Stimulated activated CD4-positive, alpha-beta T cell treated with anti-CD3 and anti-CD28 coated beads, Interleukin-4, amount 100 ng/mL, for 1 hour (primary cell): ENCODE data around the gene MYT1.

ENCODE experiments used
- DNase-seq: peaks from one replicate; pipeline ENCODE4 v3.0.0-alpha.2; 2020

The MYT1 gene

DNA sequence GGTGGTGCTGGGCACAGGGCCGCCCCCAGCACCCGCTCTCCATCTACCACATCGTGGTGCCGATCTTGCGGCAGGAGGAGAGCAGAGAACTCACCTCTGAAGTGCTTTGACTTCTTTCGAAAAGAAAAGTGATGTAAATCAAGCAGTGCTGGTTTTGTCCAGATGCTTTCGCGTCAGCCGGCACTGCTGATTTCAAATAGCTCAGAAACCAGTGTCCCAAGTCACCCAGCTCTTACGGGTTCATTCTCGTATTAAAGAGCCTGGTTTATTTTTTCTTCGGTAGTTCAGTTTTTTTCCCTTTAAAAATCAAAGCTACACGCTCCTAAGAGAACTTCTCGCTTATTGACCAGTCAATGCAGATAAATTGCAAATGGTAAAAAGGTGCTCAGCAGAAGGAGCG, 32.1 kb downstream of the MYT1 start:
- no peak for DNase-seq

DNA sequence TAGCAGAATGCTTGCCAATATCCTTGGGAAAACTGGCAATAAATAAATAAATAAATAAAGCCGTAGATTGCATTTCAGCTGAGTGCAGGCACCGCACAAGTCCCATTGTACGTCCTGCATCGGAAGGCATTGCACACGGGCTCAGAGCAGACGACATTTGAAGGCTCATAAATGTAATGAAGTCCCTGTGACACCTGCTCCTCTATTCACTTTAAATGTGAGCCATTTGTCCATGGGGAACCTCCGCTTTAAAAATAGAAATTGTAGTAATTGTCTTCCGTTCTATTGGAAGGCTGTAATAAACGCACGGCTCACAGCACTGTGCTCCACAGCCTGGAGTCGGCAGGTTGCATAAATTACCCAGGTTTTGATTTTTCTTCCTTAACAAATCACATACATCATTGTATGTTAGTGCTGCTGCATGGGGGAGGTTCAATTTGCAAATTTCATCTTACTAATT, 32.6 kb downstream of the MYT1 start:
- no peak for DNase-seq

DNA sequence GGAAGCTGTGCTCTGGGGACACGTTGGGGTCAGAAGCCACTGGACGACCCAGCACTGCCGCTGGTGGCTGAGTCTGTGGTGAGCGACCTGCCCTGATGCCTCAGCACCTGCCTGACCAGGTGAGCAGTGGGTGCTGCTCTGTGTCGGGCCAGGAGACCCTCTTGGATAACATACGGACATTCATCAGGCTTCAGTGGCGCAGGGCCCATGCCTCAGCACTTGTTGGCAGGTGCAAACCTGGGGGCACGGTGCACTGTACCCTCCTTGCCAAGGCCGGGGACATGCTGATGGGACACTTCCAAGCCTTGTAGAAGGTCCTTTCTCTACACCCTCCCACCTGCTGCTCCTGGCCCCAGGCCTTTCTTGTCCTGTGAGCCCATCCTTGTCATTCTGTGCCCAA, 34.1 kb downstream of the MYT1 start:
- DNase-seq, result no peak

DNA sequence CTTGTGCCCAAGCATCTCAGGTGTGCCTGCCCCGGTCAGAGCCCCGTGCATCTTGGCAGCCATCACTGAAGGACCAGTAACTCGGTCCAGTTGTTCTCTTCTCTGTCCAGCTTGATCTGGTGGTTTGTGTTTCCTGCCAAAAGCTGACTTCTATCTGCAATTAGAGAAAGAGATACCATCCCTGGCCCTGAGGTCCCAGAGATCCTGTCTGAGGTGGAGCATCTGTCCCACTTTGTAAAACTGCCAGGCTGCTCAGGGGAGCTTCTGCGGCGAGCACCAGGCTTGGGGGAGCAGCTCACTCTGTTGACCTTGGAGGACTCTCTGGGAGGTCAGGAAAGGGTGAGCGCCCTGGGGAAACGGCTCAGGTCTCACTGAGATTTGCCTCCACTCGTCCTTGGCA, 35.1 kb downstream of the MYT1 start:
- DNase-seq, result no peak

DNA sequence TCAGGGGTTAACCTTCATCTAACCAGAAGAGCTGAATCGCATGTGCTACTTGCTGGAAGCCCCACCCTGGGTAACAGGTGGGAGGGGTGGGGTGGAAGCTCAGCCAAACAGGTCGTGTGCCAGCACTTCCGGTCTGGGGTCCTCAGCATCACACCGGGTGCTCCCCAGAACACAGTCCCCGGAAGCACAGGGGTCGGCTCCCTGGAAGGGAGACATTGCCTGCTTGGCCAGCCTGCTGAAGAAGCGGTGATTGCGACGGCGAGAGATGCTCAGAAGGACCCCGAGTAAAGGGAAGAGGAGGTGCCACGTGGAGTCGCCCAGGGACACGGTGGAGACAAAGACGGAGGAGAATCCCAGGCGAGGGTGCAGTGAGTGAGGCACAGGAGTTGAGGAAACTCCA, 36.5 kb downstream of the MYT1 start:
- no peak for DNase-seq

DNA sequence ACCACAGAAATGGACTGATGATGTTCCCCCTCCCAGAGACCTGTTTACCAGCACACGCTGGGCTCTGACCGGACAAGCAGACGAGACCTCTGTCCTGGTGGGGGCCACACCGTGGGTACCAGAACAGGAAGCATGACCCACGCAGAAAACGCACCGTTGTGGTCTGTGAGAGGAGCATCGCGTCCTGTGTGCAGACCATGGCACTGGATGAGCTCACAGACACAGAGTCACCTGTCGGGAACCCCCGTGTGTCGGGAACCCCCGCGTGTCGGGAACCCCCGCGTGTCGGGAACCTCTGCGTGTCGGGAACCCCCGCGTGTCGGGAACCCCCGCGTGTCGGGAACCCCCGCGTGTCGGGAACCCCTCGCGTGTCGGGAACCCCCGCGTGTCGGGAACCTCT, 37.4 kb downstream of the MYT1 start:
- no peak for DNase-seq

DNA sequence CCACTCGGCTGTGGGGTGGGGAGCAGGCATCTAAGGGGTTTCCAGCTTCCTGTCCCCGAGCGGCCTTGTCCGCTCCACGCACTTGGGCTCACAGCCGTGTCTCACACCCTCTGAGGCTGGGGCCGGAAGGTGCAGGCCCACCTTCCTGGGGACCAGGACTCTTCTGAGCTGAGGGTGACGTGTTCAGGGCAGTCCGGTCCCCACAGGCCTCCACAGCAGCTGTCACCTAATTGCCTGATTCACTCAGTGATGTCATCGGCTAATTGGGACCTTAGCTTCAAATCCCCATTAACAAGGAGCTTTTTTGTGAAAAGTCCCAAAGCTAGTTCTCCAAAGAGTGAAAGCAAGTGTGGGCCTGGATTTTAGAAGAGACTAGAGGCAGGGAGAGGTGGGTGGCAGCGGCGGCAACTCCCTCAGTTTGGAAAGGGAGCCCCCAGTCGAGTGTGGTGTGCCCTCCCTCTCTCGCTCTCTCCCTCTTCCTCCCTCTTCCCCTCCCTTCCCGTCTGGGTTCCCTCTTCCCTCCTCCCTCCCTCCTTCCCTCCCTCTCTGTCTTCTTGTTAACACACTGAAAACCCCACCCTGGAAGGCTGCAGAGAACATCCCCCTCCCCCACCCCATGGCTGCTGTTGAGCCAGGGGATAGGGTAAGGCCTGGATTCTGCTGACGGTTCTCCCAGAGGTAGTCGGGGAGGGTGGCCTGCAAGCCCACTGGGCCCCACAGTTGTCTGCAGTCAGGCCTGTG, 39.0 kb downstream of the MYT1 start:
- DNase-seq, result no peak

DNA sequence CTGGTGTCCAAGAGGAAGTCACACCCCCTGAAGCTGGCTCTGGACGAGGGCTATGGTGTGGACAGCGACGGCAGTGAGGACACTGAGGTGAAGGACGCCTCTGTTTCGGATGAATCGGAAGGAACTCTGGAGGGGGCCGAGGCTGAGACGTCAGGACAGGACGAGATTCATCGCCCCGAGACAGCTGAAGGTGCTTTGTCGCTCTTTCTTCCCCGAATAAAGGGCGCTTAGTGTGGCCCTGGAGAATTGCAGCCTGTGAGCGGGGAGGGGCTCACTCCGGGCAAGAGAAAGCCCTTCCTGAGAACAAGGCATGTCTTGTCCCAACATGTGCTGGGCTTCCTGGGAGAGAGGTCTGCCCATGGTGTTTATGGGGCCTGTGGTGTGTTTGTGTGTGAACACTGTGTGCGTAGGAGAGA, 41.4 kb downstream of the MYT1 start:
- DNase-seq, result no peak

DNA sequence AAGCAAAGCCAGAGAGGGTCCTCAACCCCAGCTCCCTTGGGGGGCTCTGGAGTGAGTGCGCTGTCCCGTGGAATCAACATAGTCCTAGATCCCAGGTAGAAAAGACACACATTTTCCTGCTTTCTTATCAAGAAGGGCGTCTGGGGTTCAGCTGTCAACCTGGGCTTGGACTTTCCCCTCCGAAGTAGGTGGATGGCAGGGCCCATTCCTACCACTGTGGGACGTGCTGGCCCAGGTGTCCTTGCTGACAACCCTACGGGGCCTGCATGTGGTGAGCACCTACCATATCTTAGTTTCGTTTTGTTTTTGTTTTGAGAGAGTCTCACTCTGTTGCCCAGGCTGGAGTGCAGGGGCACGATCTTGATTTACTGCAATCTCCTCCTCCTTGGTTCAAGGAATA, 42.4 kb downstream of the MYT1 start:
- no peak for DNase-seq

DNA sequence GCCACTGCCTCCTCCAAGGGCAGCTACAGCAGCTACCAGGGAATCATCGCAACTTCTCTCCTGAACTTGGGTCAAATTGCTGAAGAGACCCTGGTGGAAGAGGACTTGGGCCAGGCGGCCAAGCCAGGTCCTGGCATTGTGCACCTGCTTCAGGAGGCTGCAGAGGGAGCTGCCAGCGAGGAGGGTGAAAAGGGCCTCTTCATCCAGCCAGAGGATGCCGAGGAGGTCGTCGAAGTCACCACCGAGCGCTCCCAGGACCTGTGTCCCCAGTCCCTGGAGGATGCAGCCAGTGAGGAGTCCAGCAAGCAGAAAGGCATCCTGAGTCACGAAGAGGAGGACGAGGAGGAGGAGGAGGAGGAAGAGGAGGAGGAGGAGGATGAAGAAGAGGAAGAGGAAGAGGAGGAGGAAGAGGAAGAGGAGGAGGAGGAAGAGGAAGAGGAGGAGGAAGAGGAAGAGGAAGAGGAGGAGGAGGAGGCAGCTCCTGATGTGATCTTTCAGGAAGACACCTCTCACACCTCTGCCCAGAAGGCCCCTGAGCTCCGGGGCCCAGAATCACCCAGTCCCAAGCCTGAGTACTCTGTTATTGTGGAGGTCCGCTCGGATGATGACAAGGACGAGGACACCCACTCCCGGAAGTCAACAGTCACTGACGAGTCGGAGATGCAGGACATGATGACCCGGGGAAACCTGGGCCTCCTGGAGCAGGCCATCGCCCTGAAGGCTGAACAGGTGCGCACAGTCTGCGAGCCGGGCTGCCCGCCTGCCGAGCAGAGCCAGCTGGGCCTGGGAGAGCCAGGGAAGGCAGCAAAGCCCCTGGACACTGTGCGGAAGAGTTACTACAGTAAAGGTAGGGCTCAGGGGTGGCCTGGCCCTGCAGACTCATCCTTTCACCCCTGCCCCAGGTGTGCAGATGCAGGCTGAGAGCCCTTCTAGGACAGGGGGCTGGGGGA, 43.7 kb downstream of the MYT1 start:
- no peak for DNase-seq

DNA sequence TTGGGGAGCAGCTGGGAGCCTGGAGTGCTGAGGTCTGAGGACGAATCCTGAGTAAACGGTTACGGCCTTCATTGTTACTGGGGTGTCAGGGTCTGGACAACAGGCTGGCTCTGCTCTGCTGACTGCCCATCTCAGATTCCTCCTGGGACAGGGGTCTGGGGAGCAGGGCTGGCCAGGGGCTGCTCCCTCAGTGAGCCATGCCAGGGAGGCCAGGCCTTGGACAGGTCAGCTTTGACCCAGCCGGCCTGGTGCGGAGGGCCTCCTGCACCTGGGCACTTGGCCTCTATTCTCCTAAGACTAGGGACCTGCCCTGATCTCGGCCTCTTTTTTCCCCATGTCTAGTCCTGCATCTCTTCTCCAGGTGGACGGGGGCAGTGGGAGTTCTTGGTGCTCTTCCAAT, 44.9 kb downstream of the MYT1 start:
- no peak for DNase-seq

DNA sequence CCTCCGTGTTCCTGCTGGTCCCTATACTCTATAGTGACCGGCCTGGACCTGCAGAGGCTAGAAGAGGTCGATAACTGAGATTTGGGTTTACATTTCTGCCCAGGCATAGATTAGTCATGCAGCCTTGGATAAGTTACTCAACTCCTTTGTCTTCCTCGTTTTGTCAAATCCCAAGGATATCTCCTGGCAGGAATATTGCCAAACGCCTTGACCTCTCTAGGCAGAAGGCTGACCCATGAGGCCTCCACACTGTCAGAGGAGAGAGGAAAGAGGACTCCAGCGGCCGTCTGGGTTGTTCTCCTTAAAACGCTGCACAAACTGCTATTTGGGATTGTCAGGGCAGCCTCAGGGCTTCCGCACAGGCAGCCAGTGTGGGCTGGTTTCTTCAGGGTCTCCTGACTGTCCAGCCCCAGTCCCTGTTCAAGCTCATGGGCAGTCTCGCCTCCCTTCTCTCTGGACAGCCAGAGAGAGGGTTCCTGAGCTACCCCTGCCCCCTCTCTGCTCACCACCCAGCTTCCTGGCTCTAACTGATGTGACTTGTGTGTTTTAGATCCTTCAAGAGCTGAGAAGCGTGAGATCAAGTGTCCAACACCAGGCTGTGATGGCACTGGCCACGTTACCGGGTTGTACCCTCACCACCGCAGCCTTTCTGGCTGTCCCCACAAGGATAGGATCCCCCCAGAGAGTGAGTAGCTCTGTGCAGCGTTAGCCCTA, 46.6 kb downstream of the MYT1 start:
- no peak for DNase-seq

DNA sequence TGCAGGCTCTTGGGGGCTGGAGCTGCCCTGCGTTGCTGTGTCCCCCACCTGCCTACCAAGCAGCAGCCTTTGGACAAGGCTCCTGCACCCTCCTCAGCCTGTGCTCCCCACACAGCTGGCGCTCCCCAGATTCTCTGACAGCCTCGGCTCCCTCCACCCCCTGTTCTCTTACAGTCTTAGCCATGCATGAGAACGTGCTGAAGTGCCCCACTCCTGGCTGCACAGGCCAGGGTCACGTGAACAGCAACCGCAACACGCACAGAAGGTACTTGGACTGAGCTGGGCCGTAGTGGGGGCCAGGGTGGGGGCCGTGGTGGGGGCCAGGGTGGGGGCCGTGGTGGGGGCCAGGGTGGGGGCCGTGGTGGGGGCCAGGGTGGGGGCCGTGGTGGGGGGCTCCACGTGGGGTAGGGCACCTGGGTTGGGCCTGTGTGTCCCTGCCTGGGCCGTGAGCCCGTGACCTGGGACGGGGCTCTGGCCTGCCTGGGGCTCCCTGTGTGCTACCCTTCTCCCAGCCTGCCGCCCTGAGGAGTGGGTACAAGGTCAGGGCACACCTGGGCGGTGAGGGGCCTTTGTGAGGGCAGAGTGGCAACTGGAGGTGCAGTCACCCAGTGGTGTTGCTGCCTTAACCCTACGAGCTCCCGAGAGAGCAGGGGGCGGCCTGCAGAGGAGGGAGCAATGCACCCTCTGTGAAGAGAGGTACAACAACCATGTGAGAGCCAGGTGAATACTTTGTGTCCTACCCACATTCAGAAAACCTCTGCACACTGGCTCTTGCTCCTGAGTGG, 47.8 kb downstream of the MYT1 start:
- no peak for DNase-seq

DNA sequence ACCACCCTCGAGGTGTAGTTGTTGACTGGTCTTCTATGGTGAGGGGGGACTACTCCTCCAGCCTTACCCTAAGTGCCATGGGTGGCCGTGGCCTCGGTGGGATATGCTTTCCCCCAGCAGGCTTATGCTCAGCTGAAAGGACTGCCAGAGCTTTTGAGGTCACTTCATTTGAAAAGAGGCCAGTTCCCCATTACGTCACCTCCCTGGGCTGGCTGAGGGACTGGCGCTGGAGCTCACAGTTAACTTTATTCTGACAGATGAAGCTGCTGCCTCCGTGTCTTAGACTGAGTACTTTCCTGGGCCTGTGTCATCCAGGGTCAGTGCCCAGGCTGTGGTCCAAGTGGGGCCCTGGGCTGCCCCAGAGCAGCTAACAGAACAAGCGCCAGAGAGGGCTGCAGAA, 48.5 kb downstream of the MYT1 start:
- DNase-seq, result no peak

DNA sequence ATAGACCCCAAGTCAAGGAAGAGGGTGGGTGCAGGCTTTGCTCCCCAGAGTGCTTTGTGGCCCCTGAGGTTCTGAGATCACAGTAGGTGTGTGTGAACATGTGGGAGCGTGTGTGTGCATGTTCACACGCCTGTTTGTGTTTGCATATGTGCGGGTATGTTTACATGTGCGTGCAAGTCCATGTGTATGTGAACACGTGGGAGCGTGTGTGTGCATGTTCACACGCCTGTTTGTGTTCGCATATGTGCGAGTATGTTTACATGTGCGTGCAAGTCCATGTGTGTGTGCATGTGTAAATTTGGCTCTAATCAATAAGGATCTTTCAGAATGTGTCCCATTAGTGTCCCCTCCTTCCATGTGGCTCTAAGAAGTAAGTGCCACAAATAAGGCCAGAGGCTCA, 49.9 kb downstream of the MYT1 start:
- no peak for DNase-seq

DNA sequence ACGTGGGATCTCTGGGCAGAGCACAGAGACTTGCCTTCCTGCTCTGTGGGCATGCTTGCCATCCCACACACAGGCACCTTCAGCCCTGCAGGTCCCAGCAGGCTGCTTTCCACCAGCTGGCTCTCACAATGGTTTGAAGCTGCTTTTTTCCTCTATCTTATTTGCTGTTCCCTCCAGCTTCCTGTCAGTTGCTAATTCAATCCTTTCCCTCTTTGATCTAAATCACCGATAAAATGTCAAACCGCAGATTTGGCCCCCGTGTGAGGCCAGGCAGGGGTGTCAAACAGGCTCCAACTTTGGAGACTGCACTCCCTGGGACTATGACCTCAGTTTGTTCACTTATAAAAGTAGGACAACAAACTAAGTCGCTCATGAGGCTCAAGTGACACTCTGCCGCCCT, 50.7 kb downstream of the MYT1 start:
- no peak for DNase-seq

DNA sequence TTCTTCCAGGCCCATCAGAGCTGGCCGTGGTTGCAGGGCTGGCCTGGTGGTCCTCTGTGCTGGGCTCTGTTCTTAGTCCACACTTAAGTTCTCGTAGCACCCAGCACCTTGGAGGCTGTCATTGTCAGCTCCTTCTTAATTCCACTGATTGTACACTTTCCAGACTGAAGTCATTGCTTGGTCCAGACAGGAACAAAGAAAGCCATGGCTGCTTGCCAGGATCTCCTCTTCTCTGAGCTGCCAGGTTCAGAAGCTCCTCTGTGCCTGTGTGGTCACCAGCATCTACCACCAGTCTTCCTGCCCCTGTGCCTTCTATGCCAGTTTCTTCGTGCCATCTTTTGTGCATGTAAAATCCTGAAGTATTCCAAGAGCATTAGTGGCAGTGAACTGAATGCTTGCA, 51.8 kb downstream of the MYT1 start:
- no peak for DNase-seq

DNA sequence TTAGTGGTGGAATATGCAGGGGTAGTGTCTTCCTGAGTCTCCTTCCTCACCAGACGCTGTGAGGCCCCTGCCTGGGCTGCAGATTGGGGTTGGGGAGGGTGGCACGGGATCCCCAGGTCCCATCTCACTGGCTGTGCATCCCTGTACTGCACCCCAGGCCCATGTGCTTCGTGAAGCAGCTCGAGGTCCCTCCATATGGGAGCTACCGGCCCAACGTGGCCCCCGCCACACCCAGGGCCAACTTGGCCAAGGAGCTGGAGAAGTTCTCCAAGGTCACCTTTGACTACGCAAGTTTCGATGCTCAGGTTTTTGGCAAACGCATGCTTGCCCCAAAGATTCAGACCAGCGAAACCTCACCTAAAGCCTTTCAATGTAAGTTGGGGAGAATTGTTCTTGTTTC, 52.7 kb downstream of the MYT1 start:
- DNase-seq, result no peak

DNA sequence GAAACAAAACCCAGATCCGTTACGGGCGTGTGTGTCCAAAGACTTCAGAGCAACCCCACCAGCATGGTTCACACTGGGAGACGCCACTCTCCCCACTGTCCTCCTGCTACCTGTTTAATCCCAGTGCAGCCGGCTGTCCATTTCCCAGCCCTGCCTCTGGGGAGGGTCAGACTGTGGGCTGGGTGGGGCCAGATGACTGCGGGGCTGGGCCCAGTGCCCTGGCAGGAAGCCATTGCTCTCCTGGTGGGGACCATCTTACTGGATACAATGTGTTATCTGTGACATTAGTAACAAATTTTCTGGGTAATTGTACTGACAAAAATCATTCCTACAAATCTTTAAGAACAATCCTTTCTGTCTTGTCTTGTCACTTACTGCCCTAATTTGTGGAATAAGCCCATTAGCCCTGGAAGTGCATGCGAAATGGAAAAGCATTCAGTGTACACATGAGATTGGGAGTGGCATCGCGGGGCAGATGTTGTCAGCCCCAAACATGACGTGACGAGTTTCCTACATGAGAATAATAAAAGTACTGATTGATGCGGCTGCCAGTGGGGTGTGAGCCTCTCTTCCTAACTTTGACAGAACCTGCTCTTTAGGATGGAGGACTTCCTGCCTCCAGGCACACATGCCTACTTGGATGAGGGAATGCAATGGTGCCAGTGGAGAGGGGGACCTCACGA, 53.4 kb downstream of the MYT1 start:
- DNase-seq, result no peak

DNA sequence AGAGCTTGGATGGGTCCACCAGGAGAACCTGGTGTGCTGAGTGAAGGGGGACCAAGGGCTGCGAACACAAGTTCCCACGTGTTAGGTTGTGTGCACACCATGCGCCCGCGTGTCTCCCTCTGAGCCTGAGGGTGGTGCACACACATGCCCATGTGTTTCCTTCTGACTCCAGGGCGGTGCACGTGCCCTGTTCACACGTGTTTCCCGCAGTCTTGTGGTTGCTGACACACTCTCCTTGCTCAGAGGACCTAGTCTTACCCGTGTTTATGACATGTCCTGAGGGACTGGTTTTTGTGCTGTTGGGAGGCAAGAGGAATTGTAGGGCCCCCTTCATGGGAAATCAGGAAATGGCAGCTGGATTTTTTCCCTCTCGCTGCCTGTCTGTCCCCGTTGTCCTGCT, 55.0 kb downstream of the MYT1 start:
- no peak for DNase-seq

DNA sequence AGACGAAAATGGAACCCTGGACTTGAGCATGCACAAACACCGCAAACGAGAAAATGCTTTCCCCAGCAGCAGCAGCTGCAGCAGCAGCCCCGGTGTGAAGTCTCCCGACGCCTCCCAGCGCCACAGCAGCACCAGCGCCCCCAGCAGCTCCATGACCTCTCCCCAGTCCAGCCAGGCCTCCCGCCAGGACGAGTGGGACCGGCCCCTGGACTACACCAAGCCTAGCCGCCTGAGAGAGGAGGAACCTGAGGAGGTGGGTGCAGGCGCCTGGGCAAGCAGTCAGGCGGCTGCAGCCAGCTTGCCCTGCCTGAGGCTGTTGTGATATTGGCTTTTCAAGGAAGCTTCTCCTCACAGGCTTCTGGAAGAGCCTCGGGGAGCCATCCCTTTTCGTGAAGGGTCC, 55.5 kb downstream of the MYT1 start:
- DNase-seq, result no peak

DNA sequence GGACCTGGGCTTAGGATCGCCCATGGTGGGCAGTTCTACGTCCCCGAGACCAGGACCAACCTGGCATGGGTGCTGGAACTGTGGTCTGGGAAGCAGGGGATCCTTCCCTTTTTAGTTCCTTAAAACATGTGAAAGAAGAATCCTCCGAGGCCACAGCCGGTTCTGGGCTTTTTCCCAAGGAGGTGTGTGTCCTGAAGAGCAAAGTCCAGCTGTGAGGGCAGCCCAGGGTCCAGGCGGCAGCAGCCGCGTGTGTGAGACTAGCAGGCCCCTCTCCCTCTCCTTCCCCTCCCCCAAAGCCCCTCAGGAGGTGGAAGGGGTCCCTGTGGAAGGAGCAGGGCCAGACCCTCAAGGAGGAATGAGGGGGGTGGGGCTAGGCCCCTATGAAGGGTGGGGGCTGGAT, 56.2 kb downstream of the MYT1 start:
- no peak for DNase-seq
